Natural killer cell (primary cell): ENCODE data around the gene MAP1LC3B. TPM values are rescaled to one million over a fixed set of nuclear protein-coding genes. Genes with fewer than 3 reads are reported as not detected.

Experiments
- ATAC-seq, 3 donors: fragments of 150-1000 bp in 2 of 3; fragments of 200-7000 bp in 1 of 3; cut with Tn5 transposase; 1 replicate in 1 of 3; 2 replicates in 2 of 3; pipeline ENCODE4 v1.10.0; 2021; ENCODE audit warnings: mild to moderate bottlenecking in 2 of 3, moderate library complexity in 2 of 3
- DNase-seq, 2 donors: peaks; one replicate each; pipeline versions ENCODE4 v3.0.0 to v3.0.0-alpha.2; 2013 to 2021; ENCODE audit warnings: mixed read lengths in 1 of 2
- H3K27ac ChIP-seq: one replicate; pipeline ENCODE4 v1.5.1; 2013; ENCODE audit warnings: mild to moderate bottlenecking, low read length
- H3K27me3 ChIP-seq: one replicate; pipeline ENCODE4 v1.6.1; 2013; ENCODE audit warnings: low read length; ENCODE audit not compliant: control insufficient read depth, insufficient read depth
- H3K36me3 ChIP-seq: one replicate; pipeline ENCODE4 v1.6.1; 2013; ENCODE audit warnings: low read length; ENCODE audit not compliant: control insufficient read depth, insufficient read depth
- H3K4me1 ChIP-seq: one replicate; pipeline ENCODE4 v1.6.1; 2013; ENCODE audit warnings: low read length; ENCODE audit not compliant: control insufficient read depth, insufficient read depth
- H3K4me3 ChIP-seq: one replicate; pipeline ENCODE4 v1.5.1; 2013; ENCODE audit warnings: low read length
- H3K9me3 ChIP-seq: one replicate; pipeline ENCODE4 v1.6.1; 2013; ENCODE audit warnings: low read length; ENCODE audit not compliant: control insufficient read depth, insufficient read depth
- H3K27ac Mint-ChIP-seq, 2 donors: one replicate each; pipeline ENCODE4 v1.8.0; 2022; ENCODE audit warnings: mild to moderate bottlenecking in 2 of 2, mixed read lengths in 2 of 2, moderate library complexity in 1 of 2
- H3K27me3 Mint-ChIP-seq, 2 donors: one replicate each; pipeline ENCODE4 v1.8.0; 2022; ENCODE audit warnings: low read depth in 2 of 2, mixed read lengths in 2 of 2
- H3K36me3 Mint-ChIP-seq: one replicate; pipeline ENCODE4 v1.8.0; 2022; ENCODE audit warnings: mixed read lengths
- H3K4me1 Mint-ChIP-seq, 2 donors: one replicate each; pipeline ENCODE4 v1.8.0; 2022; ENCODE audit warnings: mixed read lengths in 2 of 2
- H3K4me3 Mint-ChIP-seq: one replicate; pipeline ENCODE4 v1.8.0; 2022; ENCODE audit warnings: mild to moderate bottlenecking, moderate library complexity, mixed read lengths
- H3K9me3 Mint-ChIP-seq, 2 donors: one replicate each; pipeline ENCODE4 v1.8.0; 2022; ENCODE audit warnings: mixed read lengths in 2 of 2
- WGBS: methylation state at CpG from one replicate; pipeline ENCODE4 v1.1.7; 2013; ENCODE audit warnings: missing lambda C conversion rate; ENCODE audit not compliant: insufficient coverage; 5-methylcytosine and 5-hydroxymethylcytosine counted together
- intact Hi-C: fragments of 100-400 bp; cut with micrococcal nuclease; formaldehyde crosslinking; loops from one replicate; pipeline ENCODE4 v1.14.2; 2022
- total RNA-seq, 4 donors: library from RNA; stranded (reverse); fragments of 120-200 nt in 1 of 4; gene quantifications; one replicate each; pipeline versions ENCODE4 v1.2.3 to v1.2.4, GENCODE V29; 2013 to 2022
- TF ChIP-seq, protein P1 (sequence below): fragments of 200-600 bp; IDR thresholded peaks from one replicate; pipeline ENCODE4 v1.8.0; 2022; ENCODE audit warnings: antibody characterized with exemption

Gene MAP1LC3B
- total RNA-seq, 3 donors from 2014 or later (not counting 1 experiment from before 2014, with no cell fraction given), result 171 to 220 (median 172) TPM

DNA sequence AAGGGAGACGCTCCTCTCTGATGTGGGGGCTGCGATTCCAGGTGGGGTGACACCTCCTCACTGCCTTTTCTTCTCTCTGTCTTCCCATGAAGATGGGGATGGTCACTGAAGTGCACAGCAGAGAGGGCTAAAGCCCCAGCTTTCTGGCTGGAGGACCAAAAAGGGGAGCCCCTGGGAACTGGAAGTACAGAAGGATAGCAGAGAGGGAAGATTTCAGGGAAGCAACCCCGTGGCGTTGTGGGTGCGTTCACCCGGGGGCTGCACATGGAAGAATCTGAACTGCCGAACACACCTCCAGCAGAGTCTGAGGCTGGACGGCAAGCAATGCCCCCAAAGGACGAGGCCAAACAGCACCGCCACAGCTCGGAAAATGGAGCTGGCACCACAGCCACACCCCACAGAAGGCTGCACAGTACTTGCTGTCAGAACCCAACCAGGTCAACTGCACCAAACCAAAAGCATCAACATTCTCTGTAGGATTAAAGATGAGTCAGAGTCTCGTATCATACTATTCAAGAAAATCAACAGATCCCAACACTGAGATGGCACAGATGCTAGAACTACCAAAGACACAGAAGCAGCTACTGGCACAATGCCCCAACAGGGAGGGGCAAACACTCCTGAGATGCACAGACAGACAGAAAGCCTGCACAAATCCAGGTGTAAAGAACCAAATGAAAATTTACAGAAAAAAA lies 49.9 kb downstream of the MAP1LC3B start:
- H3K27ac ChIP-seq, result no peak overlapping the region
- Mint-ChIP-seq H3K9me3 (no peaks in the 10 kb centered on the region), H3K27me3 (no peaks in the 10 kb centered on the region), H3K27ac (no peak overlapping the region), H3K36me3 (peaks cover 3% of the 10 kb centered on the region), H3K4me3 (no peak overlapping the region), H3K4me1 (peaks cover under 1 to 8% of the 10 kb centered on the region in 2 donors)
- no peak overlapping the region for H3K4me3 ChIP-seq
- WGBS, result 98% methylated on average over 12 of the region's 12 CpGs
- TF ChIP-seq, protein P1, sequence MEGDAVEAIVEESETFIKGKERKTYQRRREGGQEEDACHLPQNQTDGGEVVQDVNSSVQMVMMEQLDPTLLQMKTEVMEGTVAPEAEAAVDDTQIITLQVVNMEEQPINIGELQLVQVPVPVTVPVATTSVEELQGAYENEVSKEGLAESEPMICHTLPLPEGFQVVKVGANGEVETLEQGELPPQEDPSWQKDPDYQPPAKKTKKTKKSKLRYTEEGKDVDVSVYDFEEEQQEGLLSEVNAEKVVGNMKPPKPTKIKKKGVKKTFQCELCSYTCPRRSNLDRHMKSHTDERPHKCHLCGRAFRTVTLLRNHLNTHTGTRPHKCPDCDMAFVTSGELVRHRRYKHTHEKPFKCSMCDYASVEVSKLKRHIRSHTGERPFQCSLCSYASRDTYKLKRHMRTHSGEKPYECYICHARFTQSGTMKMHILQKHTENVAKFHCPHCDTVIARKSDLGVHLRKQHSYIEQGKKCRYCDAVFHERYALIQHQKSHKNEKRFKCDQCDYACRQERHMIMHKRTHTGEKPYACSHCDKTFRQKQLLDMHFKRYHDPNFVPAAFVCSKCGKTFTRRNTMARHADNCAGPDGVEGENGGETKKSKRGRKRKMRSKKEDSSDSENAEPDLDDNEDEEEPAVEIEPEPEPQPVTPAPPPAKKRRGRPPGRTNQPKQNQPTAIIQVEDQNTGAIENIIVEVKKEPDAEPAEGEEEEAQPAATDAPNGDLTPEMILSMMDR, result no peak
- H3K36me3 ChIP-seq, result peaks cover 3% of the 10 kb centered on the region
- DNase-seq (no peak), ATAC-seq (no peak)
- intact Hi-C loops, result no loop called here
- H3K4me1 ChIP-seq, result peaks cover under 1% of the 10 kb centered on the region
- no peaks in the 10 kb centered on the region for H3K27me3 ChIP-seq
- no peaks in the 10 kb centered on the region for H3K9me3 ChIP-seq

DNA sequence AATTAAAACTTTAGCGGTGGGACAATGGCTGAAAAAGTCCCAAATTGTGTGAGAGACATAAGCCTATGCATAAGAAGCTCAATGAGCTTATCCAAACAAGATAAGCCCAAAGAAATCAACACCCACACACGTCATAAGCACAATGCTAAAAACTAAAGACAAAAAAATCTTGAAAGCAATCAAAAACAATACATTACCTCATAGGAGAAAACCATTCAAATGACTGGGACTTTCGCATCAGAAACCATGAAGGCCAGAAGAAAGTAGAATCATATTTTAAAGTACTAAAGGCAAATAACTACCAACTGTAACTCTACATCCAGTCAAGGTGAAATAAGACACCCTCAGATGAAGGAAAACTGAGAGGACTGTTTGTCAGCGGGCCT lies 50.4 kb downstream of the MAP1LC3B start:
- TF ChIP-seq, protein P1, result no peak
- peaks cover 3% of the 10 kb centered on the region for H3K36me3 ChIP-seq
- Mint-ChIP-seq H3K9me3 (no peaks in the 10 kb centered on the region), H3K4me1 (peaks cover 0 to 8% of the 10 kb centered on the region in 2 donors), H3K36me3 (peaks cover 5% of the 10 kb centered on the region), H3K4me3 (no peak overlapping the region), H3K27me3 (no peaks in the 10 kb centered on the region), H3K27ac (no peak overlapping the region)
- DNase-seq (no peak), ATAC-seq (no peak)
- H3K4me3 ChIP-seq, result no peak overlapping the region
- H3K27ac ChIP-seq, result no peak overlapping the region
- no peaks in the 10 kb centered on the region for H3K4me1 ChIP-seq
- H3K27me3 ChIP-seq, result no peaks in the 10 kb centered on the region
- WGBS, result 99% methylated on average over 4 of the region's 4 CpGs
- H3K9me3 ChIP-seq, result no peaks in the 10 kb centered on the region
- intact Hi-C loops, result no loop called here

DNA sequence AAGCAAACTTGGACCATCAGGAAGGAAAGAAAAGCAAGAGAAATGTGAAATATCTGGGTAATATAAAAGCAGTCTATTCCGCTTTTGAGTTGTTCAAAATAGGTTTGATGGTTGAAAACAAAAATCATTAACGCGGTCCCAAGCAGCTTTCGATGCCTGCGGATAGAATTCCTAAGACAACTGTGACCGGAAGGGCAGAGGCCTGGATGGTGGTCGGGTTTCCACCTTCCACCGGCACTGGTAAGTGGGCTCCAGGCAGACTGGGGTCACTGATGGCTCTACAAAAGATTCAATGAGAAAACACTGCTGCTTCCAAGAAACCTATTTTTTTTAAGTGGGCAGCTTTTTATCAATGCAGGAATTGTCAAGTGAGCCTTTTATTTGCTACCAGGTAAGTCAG lies 50.9 kb downstream of the MAP1LC3B start:
- Mint-ChIP-seq H3K4me1 (peaks cover 0 to 8% of the 10 kb centered on the region in 2 donors), H3K27me3 (no peaks in the 10 kb centered on the region), H3K27ac (no peak overlapping the region), H3K4me3 (no peak overlapping the region), H3K9me3 (no peaks in the 10 kb centered on the region), H3K36me3 (peaks cover 8% of the 10 kb centered on the region)
- H3K27me3 ChIP-seq, result no peaks in the 10 kb centered on the region
- H3K4me3 ChIP-seq, result no peak overlapping the region
- H3K9me3 ChIP-seq, result no peaks in the 10 kb centered on the region
- DNase-seq (no peak), ATAC-seq (no peak)
- intact Hi-C loops, result no loop called here
- H3K4me1 ChIP-seq, result no peaks in the 10 kb centered on the region
- no peak overlapping the region for H3K27ac ChIP-seq
- WGBS, result 96% methylated on average over 8 of the region's 8 CpGs
- H3K36me3 ChIP-seq, result peaks cover 3% of the 10 kb centered on the region
- TF ChIP-seq, protein P1, result no peak

DNA sequence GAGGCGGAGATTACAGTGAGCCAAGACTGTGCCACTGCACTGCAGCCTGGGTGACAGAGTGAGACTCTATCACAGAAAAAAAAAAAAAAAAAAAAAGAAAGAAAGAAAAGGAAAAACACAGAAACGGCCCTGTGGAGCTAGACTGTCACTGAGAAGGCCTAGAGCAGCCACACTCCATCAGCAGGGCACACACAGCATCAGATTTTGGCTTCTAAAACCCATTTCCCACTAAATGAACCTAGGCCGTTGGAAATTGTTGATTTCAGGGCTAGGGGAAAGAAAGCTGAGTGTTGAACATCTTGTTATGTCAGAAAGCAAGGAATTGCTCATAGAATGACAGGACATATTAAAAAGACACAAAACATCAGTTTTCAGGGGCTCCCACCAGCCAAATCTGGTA lies 51.8 kb downstream of the MAP1LC3B start:
- intact Hi-C loops, result no loop called here
- Mint-ChIP-seq H3K27ac (no peak overlapping the region), H3K4me3 (no peak overlapping the region), H3K36me3 (peaks cover 17% of the 10 kb centered on the region), H3K9me3 (no peaks in the 10 kb centered on the region), H3K4me1 (peaks cover 0 to 8% of the 10 kb centered on the region in 2 donors), H3K27me3 (no peaks in the 10 kb centered on the region)
- DNase-seq (no peak), ATAC-seq (no peak)
- H3K9me3 ChIP-seq, result no peaks in the 10 kb centered on the region
- no peaks in the 10 kb centered on the region for H3K4me1 ChIP-seq
- peaks cover 3% of the 10 kb centered on the region for H3K36me3 ChIP-seq
- TF ChIP-seq, protein P1, result no peak
- no peaks in the 10 kb centered on the region for H3K27me3 ChIP-seq
- 100% methylated on average over 1 of the region's 3 CpGs for WGBS
- no peak overlapping the region for H3K27ac ChIP-seq
- H3K4me3 ChIP-seq, result no peak overlapping the region
